Endothelial cell of umbilical vein (primary cell): ENCODE results near the gene SECISBP2. TPM values are rescaled to one million over a fixed set of nuclear protein-coding genes. Genes with fewer than 3 reads are reported as not detected.

Experiments
- BruUV-seq: library from RNA; stranded (reverse); fragments of 400-500 nt; replicated peaks from 2 replicates; lab custom pipeline; 2021; lab: Mats Ljungman, UMichigan
- CTCF ChIA-PET: fragments of 300-600, 350-600 bp; sonication (Branson Sonifier 250); formaldehyde crosslinking; loops from one replicate; lab custom pipeline; 2021; ENCODE audit warnings: antibody characterized with exemption, inconsistent platforms; lab: Charles Lee
- POLR2A ChIA-PET: fragments of 300-600, 350-600 bp; sonication (Branson Sonifier 250); formaldehyde crosslinking; loops from one replicate; lab custom pipeline; 2021; ENCODE audit warnings: antibody characterized with exemption, inconsistent platforms; lab: Charles Lee
- DNase-seq: peaks from one replicate; pipeline ENCODE4 v3.0.0-alpha.2; 2011; ENCODE audit warnings: low read depth, low spot score
- FAIRE-seq: peaks from 2 replicates; lab custom pipeline; 2011; peaks lifted over from hg19 to GRCh38; lab: Jason Lieb, UNC
- H2AFZ ChIP-seq: 2 replicates; pipeline ENCODE4 v1.6.0; 2012; ENCODE audit warnings: low read depth, low read length, control low read depth, inconsistent platforms
- H3K27ac ChIP-seq: 2 replicates; pipeline ENCODE4 v1.5.1; 2011; ENCODE audit warnings: low read depth, mild to moderate bottlenecking, control low read depth, low read length, moderate library complexity; ENCODE audit not compliant: insufficient read depth
- H3K27me3 ChIP-seq, 2 experiments: 2 replicates each; pipeline versions ENCODE4 v1.6.0 to v1.6.1; 2011; ENCODE audit warnings: low read length in 2 of 2, mixed read lengths in 1 of 2; ENCODE audit not compliant: control insufficient read depth in 2 of 2, insufficient read depth in 2 of 2
- H3K36me3 ChIP-seq, 2 experiments: 2 replicates in 1 of 2; 3 replicates in 1 of 2; pipeline ENCODE4 v1.5.1; 2011; ENCODE audit warnings: low read length in 2 of 2, mild to moderate bottlenecking in 1 of 2, moderate library complexity in 1 of 2; ENCODE audit not compliant: control insufficient read depth in 2 of 2, insufficient read depth in 2 of 2; ENCODE audit errors: extremely low read depth in 1 of 2
- H3K4me1 ChIP-seq: 3 replicates; pipeline ENCODE4 v1.5.1; 2011; ENCODE audit warnings: mild to moderate bottlenecking, low read length; ENCODE audit not compliant: control insufficient read depth, insufficient read depth; ENCODE audit errors: extremely low read depth
- H3K4me2 ChIP-seq: 2 replicates; pipeline ENCODE4 v1.6.1; 2011; ENCODE audit warnings: low read length, control low read depth, mixed read lengths; ENCODE audit not compliant: insufficient read depth
- H3K4me3 ChIP-seq, 3 experiments: fragments of 200-600 bp in 1 of 3; sonication (generic), shearing (Covaris generic) in 1 of 3; replicated peaks in 1 of 3; 2 replicates each; pipeline ENCODE4 v1.5.1; 2011 to 2016; ENCODE audit warnings: control low read depth in 3 of 3, low read length in 3 of 3, mild to moderate bottlenecking in 2 of 3, inconsistent platforms in 1 of 3, low read depth in 1 of 3, moderate library complexity in 1 of 3; ENCODE audit not compliant: insufficient read depth in 1 of 3
- H3K79me2 ChIP-seq: 2 replicates; pipeline ENCODE4 v1.6.0; 2012; ENCODE audit warnings: low read length, inconsistent platforms; ENCODE audit not compliant: control insufficient read depth, insufficient read depth
- H3K9ac ChIP-seq: replicated peaks from 2 replicates; pipeline ENCODE3; 2011; ENCODE audit warnings: low read length, control low read depth; ENCODE audit not compliant: insufficient read depth; ENCODE audit errors: extremely low read depth
- H3K9me1 ChIP-seq: replicated peaks from 3 replicates; pipeline ENCODE4 v1.6.0; 2011; ENCODE audit warnings: mild to moderate bottlenecking, low read length; ENCODE audit not compliant: control insufficient read depth, insufficient read depth; ENCODE audit errors: extremely low read depth
- H3K9me3 ChIP-seq: replicated peaks from 2 replicates; pipeline ENCODE4 v1.5.1; 2012; ENCODE audit warnings: low read length, inconsistent platforms; ENCODE audit not compliant: control insufficient read depth, insufficient read depth
- H4K20me1 ChIP-seq: replicated peaks from 2 replicates; pipeline ENCODE3; 2011; ENCODE audit warnings: mild to moderate bottlenecking, low read length; ENCODE audit not compliant: control insufficient read depth, insufficient read depth; ENCODE audit errors: extremely low read depth
- CTCF ChIP-seq, 2 donors: IDR thresholded peaks; 1 replicate in 1 of 2; 2 replicates in 1 of 2; pipeline ENCODE4 v1.5.1; 2011; ENCODE audit warnings: low read length in 2 of 2, mild to moderate bottlenecking in 2 of 2, moderate library complexity in 2 of 2, control low read depth in 1 of 2, inconsistent platforms in 1 of 2, low read depth in 1 of 2; ENCODE audit not compliant: insufficient read depth in 1 of 2; ENCODE audit errors: extremely low read depth in 1 of 2
- EZH2 ChIP-seq: IDR thresholded peaks from 2 replicates; pipeline ENCODE4 v1.6.1; 2012; ENCODE audit warnings: borderline replicate concordance, low read depth, mild to moderate bottlenecking, moderate library complexity, low read length, inconsistent platforms; ENCODE audit not compliant: severe bottlenecking
- FOS ChIP-seq: IDR thresholded peaks from 2 replicates; pipeline ENCODE4 v1.6.1; 2011; ENCODE audit warnings: mild to moderate bottlenecking, low read length, moderate library complexity, borderline replicate concordance; ENCODE audit not compliant: insufficient read depth
- MAX ChIP-seq: IDR thresholded peaks from 2 replicates; pipeline ENCODE4 v1.6.1; 2011; ENCODE audit not compliant: insufficient read depth, insufficient read length
- MYC ChIP-seq: IDR thresholded peaks from one replicate; pipeline ENCODE4 v1.6.1; 2011; ENCODE audit warnings: mild to moderate bottlenecking, low read depth, low read length
- POLR2AphosphoS5 ChIP-seq: IDR thresholded peaks from 2 replicates; pipeline ENCODE4 v1.6.1; 2012; ENCODE audit warnings: low read depth, mild to moderate bottlenecking, control low read depth, low read length, moderate library complexity; ENCODE audit not compliant: insufficient read depth
- dilution Hi-C: fragments of 300-500 bp; cut with MboI; formaldehyde crosslinking; loops from one replicate; pipeline ENCODE4 v1.15.0; 2019; ENCODE audit warnings: low sequenced_read_pairs; ENCODE audit not compliant: extremely low pct_ligation_motif_present
- intact Hi-C: fragments of 100-400 bp; cut with micrococcal nuclease; formaldehyde crosslinking; loops from one replicate; pipeline ENCODE4 v1.10.0; 2022
- polyA plus RNA-seq, 4 experiments: library from polyadenylated mRNA; depleted of rRNA in 3 of 4; stranded (reverse) in 3 of 4; unstranded in 1 of 4; fragments of >200 nt; gene quantifications; 2 replicates each; pipeline versions ENCODE4 v1.2.1 to v1.2.3, GENCODE V29; 2011 to 2012; ENCODE audit warnings: missing spikeins in 1 of 4
- total RNA-seq: library from RNA; stranded (reverse); gene quantifications from 2 replicates; pipeline ENCODE4 v1.2.3, GENCODE V29; 2021

The SECISBP2 gene
- total and polyA plus RNA-seq, 2 donors (not counting 3 experiments of a cell fraction or from before 2014, with no cell fraction given), result 22.7 to 36.3 TPM

GRCh38 chr9:89304834-89305188 lies 13.5 kb upstream of the SECISBP2 start:
- CTCF ChIA-PET, result interaction anchor here (1.8 kb wide), 1 partner anchor 26 kb away, joined by 9 read pairs; no protein-coding TSS in a partner anchor
- no peaks in the 10 kb centered on the region for H3K27me3 ChIP-seq

More at GRCh38 chr9:89304834-89305188, 13.5 kb upstream of the SECISBP2 start:
- Histone ChIP-seq H3K36me3 (no peaks in the 10 kb centered on the region), H2AFZ (no peak overlapping the region), H3K4me1 (peaks cover 3% of the 10 kb centered on the region), H3K9me1 (no peaks in the 10 kb centered on the region), H3K79me2 (no peaks in the 10 kb centered on the region), H3K4me2 (no peak overlapping the region), H4K20me1 (no peaks in the 10 kb centered on the region), H3K27ac (no peak overlapping the region), H3K9me3 (no peaks in the 10 kb centered on the region), H3K9ac (no peak overlapping the region), H3K4me3 (no peak overlapping the region)
- no peak for TF ChIP-seq MAX
- no peak for TF ChIP-seq POLR2AphosphoS5
- no peak for TF ChIP-seq EZH2
- TF ChIP-seq FOS, result no peak
- TF ChIP-seq MYC, result no peak
- TF ChIP-seq CTCF (IDR thresholded peaks at IDR 0.05; ENCODE audit: extremely low read depth in 1 of 2, insufficient read depth in 1 of 2, low read depth in 1 of 2, low read length in 2 of 2), result no peak
- FAIRE-seq (no peak), DNase-seq (no peak)
- dilution Hi-C loops, result no loop called here
- no TSS peak for BruUV-seq
- POLR2A ChIA-PET, result no interaction called here
- intact Hi-C loops, result no loop called here
